CD14-positive monocyte (primary cell): ENCODE results near the gene CCDC150. TPM values are rescaled to one million over a fixed set of nuclear protein-coding genes. Genes with fewer than 3 reads are reported as not detected.
A peak's percentile ranks its signal among the peaks of the same experiment; 100 is the strongest.

Experiments used
- DNase-seq, 3 donors: peaks; one replicate each; pipeline ENCODE4 v3.0.0-alpha.2; 2011 to 2022
- H2AFZ ChIP-seq: 2 replicates; pipeline ENCODE4 v1.6.0; 2012; ENCODE audit warnings: mild to moderate bottlenecking, low read depth, low read length, inconsistent platforms; ENCODE audit not compliant: insufficient read depth, poor library complexity, severe bottlenecking
- H3K27ac ChIP-seq, 2 donors: 1 replicate in 1 of 2; 2 replicates in 1 of 2; pipeline ENCODE4 v1.5.1; 2012 to 2013; ENCODE audit warnings: low read length in 2 of 2, control low read depth in 1 of 2, inconsistent platforms in 1 of 2, low read depth in 1 of 2, mild to moderate bottlenecking in 1 of 2
- H3K27me3 ChIP-seq, 2 donors: one replicate each; pipeline versions ENCODE4 v1.6.0 to v1.6.1; 2011 to 2013; ENCODE audit warnings: low read length in 2 of 2; ENCODE audit not compliant: control insufficient read depth in 2 of 2, insufficient read depth in 2 of 2
- H3K36me3 ChIP-seq, 2 donors: replicated peaks in 1 of 2; 1 replicate in 1 of 2; 2 replicates in 1 of 2; pipeline versions ENCODE4 v1.5.1 to v1.6.1; 2012 to 2013; ENCODE audit warnings: low read length in 2 of 2, control low read depth in 1 of 2, inconsistent platforms in 1 of 2, mild to moderate bottlenecking in 1 of 2; ENCODE audit not compliant: insufficient read depth in 2 of 2, control insufficient read depth in 1 of 2
- H3K4me1 ChIP-seq, 2 donors: 1 replicate in 1 of 2; 2 replicates in 1 of 2; pipeline versions ENCODE4 v1.5.1 to v1.6.1; 2012 to 2013; ENCODE audit warnings: low read length in 2 of 2, control low read depth in 1 of 2, inconsistent platforms in 1 of 2, mild to moderate bottlenecking in 1 of 2, moderate library complexity in 1 of 2; ENCODE audit not compliant: insufficient read depth in 2 of 2, control insufficient read depth in 1 of 2
- H3K4me2 ChIP-seq: replicated peaks from 2 replicates; pipeline ENCODE3; 2012; ENCODE audit warnings: low read length, moderate library complexity, mild to moderate bottlenecking; ENCODE audit not compliant: poor library complexity, severe bottlenecking; ENCODE audit errors: extremely low read depth
- H3K4me3 ChIP-seq, 3 experiments: fragments of 200-600 bp in 1 of 3; sonication (generic) in 1 of 3; replicated peaks in 1 of 3; 1 replicate in 2 of 3; 2 replicates in 1 of 3; pipeline ENCODE4 v1.5.1; 2011 to 2013; ENCODE audit warnings: low read length in 3 of 3, mild to moderate bottlenecking in 3 of 3, control low read depth in 2 of 3, low read depth in 2 of 3, inconsistent platforms in 1 of 3, moderate library complexity in 1 of 3
- H3K79me2 ChIP-seq: 2 replicates; pipeline ENCODE4 v1.6.0; 2012; ENCODE audit warnings: mild to moderate bottlenecking, control low read depth, inconsistent platforms, low read length, moderate library complexity; ENCODE audit not compliant: insufficient read depth
- H3K9ac ChIP-seq: 2 replicates; pipeline ENCODE4 v1.6.0; 2017; ENCODE audit warnings: low read length, mild to moderate bottlenecking; ENCODE audit not compliant: insufficient read depth, poor library complexity, severe bottlenecking
- H3K9me3 ChIP-seq, 2 donors: replicated peaks in 1 of 2; 1 replicate in 1 of 2; 2 replicates in 1 of 2; pipeline versions ENCODE4 v1.5.1 to v1.6.1; 2012 to 2013; ENCODE audit warnings: low read length in 2 of 2, control low read depth in 1 of 2; ENCODE audit not compliant: control insufficient read depth in 1 of 2, insufficient read depth in 1 of 2
- H4K20me1 ChIP-seq: 2 replicates; pipeline ENCODE4 v1.6.0; 2012; ENCODE audit warnings: mild to moderate bottlenecking, low read length, control low read depth, moderate library complexity; ENCODE audit not compliant: insufficient read depth
- H3K27ac Mint-ChIP-seq, 7 donors: one replicate each; pipeline ENCODE4 v1.8.0; 2020; ENCODE audit warnings: mild to moderate bottlenecking in 7 of 7, mixed read lengths in 7 of 7, moderate library complexity in 6 of 7, inconsistent platforms in 2 of 7
- H3K27me3 Mint-ChIP-seq, 3 donors: one replicate each; pipeline ENCODE4 v1.8.0; 2021 to 2022; ENCODE audit warnings: low read depth in 3 of 3, mild to moderate bottlenecking in 3 of 3, mixed read lengths in 3 of 3, moderate library complexity in 3 of 3, inconsistent platforms in 1 of 3
- H3K36me3 Mint-ChIP-seq, 2 donors: one replicate each; pipeline ENCODE4 v1.8.0; 2020; ENCODE audit warnings: mixed read lengths in 2 of 2, inconsistent platforms in 1 of 2, mild to moderate bottlenecking in 1 of 2
- H3K4me1 Mint-ChIP-seq: one replicate; pipeline ENCODE4 v1.8.0; 2020; ENCODE audit warnings: mild to moderate bottlenecking, mixed read lengths
- H3K4me3 Mint-ChIP-seq, 2 donors: one replicate each; pipeline ENCODE4 v1.8.0; 2020; ENCODE audit warnings: mild to moderate bottlenecking in 2 of 2, mixed read lengths in 2 of 2, moderate library complexity in 1 of 2
- H3K9me3 Mint-ChIP-seq, 7 donors: one replicate each; pipeline ENCODE4 v1.8.0; 2020 to 2022; ENCODE audit warnings: mixed read lengths in 7 of 7, mild to moderate bottlenecking in 6 of 7, moderate library complexity in 6 of 7, inconsistent platforms in 2 of 7
- CTCF ChIP-seq: fragments of 200-600 bp; IDR thresholded peaks from one replicate; pipeline ENCODE4 v1.8.0; 2022; ENCODE audit warnings: antibody characterized with exemption, mild to moderate bottlenecking
- WGBS: methylation state at CpG from one replicate; pipeline ENCODE4 v1.1.5; 2013; ENCODE audit warnings: missing lambda C conversion rate; ENCODE audit not compliant: insufficient coverage; 5-methylcytosine and 5-hydroxymethylcytosine counted together
- intact Hi-C, 2 donors: fragments of 100-400 bp; cut with micrococcal nuclease; formaldehyde crosslinking; loops; one replicate each; pipeline versions ENCODE4 v1.15.0 to v1.15.1; 2023
- polyA plus RNA-seq, 3 donors: library from polyadenylated mRNA; depleted of rRNA in 1 of 3; unstranded in 2 of 3; stranded (reverse) in 1 of 3; fragments of 300-500 nt in 2 of 3; fragments of >200 nt in 1 of 3; fragmentation: Illumina TruSeq in 2 of 3; gene quantifications; 1 replicate in 2 of 3; 2 replicates in 1 of 3; pipeline ENCODE4 v1.2.3, GENCODE V29; 2012 to 2021

The CCDC150 gene
- polyA plus RNA-seq, 3 donors = 0.09 TPM; not detected in 2

DNA sequence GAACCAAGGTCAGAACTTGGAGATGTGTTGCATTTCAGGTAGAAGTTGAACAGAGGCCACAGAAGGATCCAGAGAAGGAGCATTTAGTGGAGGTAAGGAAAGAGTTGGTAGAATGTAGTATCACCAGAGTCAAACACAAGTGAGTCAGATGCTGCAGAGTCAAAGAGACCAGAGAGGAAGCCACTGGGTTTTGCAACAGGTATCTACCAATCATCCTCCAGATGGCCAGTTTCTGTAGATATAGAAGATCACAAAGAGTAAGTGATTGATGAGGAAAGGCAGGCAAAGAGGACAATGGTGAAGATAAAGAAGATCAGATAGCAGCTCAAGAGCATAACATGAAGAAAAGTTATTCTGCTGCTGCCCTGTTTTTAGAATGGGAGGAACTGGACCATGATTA lies 84.1 kb downstream of the CCDC150 start:
- H3K9me3 Mint-ChIP-seq = no peaks in the 10 kb centered on the region

GRCh38 chr2:196725218-196725617 lies 85.7 kb downstream of the CCDC150 start:
- no peaks in the 10 kb centered on the region for H3K4me1 Mint-ChIP-seq
- Histone ChIP-seq H3K36me3 (peaks cover 0 to 26% of the 10 kb centered on the region in 2 donors), H2AFZ (no peak overlapping the region), H3K4me1 (no peaks in the 10 kb centered on the region), H4K20me1 (no peaks in the 10 kb centered on the region), H3K4me2 (no peak overlapping the region), H3K79me2 (no peaks in the 10 kb centered on the region), H3K9ac (no peak overlapping the region), H3K9me3 (no peaks in the 10 kb centered on the region), H3K4me3 (no peak overlapping the region), H3K27ac (no peak overlapping the region), H3K27me3 (no peaks in the 10 kb centered on the region)
- intact Hi-C loops = no loop called here
- peaks cover 28 to 38% of the 10 kb centered on the region in 2 donors for H3K36me3 Mint-ChIP-seq
- no peak for TF ChIP-seq CTCF
- no peak for DNase-seq
- H3K27me3 Mint-ChIP-seq = no peaks in the 10 kb centered on the region
- H3K9me3 Mint-ChIP-seq = no peaks in the 10 kb centered on the region
- no CpG with 5 or more reads among the region's 3 CpGs for WGBS
- no peak overlapping the region for H3K27ac Mint-ChIP-seq
- no peak overlapping the region for H3K4me3 Mint-ChIP-seq

More for the DNA sequence above, 84.1 kb downstream of the CCDC150 start:
- no peaks in the 10 kb centered on the region for H3K27me3 ChIP-seq
- peaks cover 0 to 14% of the 10 kb centered on the region in 2 donors for H3K36me3 ChIP-seq
- no peaks in the 10 kb centered on the region for H3K79me2 ChIP-seq
- no peak overlapping the region for H3K4me3 Mint-ChIP-seq
- no peak overlapping the region for H3K4me2 ChIP-seq
- intact Hi-C loops = no loop called here
- H4K20me1 ChIP-seq = no peaks in the 10 kb centered on the region
- no peak overlapping the region for H3K27ac ChIP-seq
- H3K27me3 Mint-ChIP-seq = no peaks in the 10 kb centered on the region
- TF ChIP-seq CTCF = no peak
- peaks cover 3% of the 10 kb centered on the region for H3K4me1 Mint-ChIP-seq
- H3K9me3 ChIP-seq = no peaks in the 10 kb centered on the region
- no peak for DNase-seq
- no peak overlapping the region for H3K4me3 ChIP-seq
- H2AFZ ChIP-seq = no peak overlapping the region
- peaks cover 28 to 34% of the 10 kb centered on the region in 2 donors for H3K36me3 Mint-ChIP-seq
- peak overlapping the region in 1 of 7 donors; percentile 58 for H3K27ac Mint-ChIP-seq
- no peak overlapping the region for H3K9ac ChIP-seq
- H3K4me1 ChIP-seq = no peaks in the 10 kb centered on the region
